GM23248 (cell line): ENCODE results near the gene PDP2.

Source experiments
- EZH2 ChIP-seq: fragments of 200-600 bp; sonication (generic); IDR thresholded peaks from 2 replicates; pipeline ENCODE4 v1.6.1; 2018; ENCODE audit warnings: antibody characterized with exemption, mild to moderate bottlenecking; ENCODE audit not compliant: insufficient read depth, poor library complexity, severe bottlenecking
- EZH2phosphoT487 ChIP-seq: fragments of 200-600 bp; sonication (generic); IDR thresholded peaks from 2 replicates; pipeline ENCODE4 v1.6.1; 2018; ENCODE audit warnings: antibody characterized with exemption, moderate library complexity, mild to moderate bottlenecking, low read depth; ENCODE audit not compliant: insufficient read depth

- TF ChIP-seq EZH2, result no peak
- TF ChIP-seq EZH2phosphoT487, result no peak
Measured at GRCh38 chr16:66908116-66908515, 27.8 kb downstream of the PDP2 start.
